B cell (primary cell): ENCODE data around the gene AP4S1. TPM values are rescaled to one million over a fixed set of nuclear protein-coding genes. Genes with fewer than 3 reads are reported as not detected.
"Not testable (repeated sequence)": the region's sequence is repeated elsewhere in the genome, so short reads cannot be mapped to it uniquely, and the experiment has no call there.

ENCODE experiments used
- ATAC-seq: fragments of 200-7000 bp; cut with Tn5 transposase; one replicate; pipeline ENCODE4 v1.10.0; 2021; ENCODE audit warnings: low read depth, mild to moderate bottlenecking, moderate number of reproducible peaks, moderate library complexity
- CTCF ChIA-PET: fragments of 350-600 bp; sonication (Branson Sonifier 250); formaldehyde crosslinking; loops from one replicate; lab custom pipeline; 2021; ENCODE audit warnings: antibody characterized with exemption, inconsistent platforms; lab: Charles Lee
- POLR2A ChIA-PET: fragments of 350-600 bp; sonication (Branson Sonifier 250); formaldehyde crosslinking; loops from one replicate; lab custom pipeline; 2021; ENCODE audit warnings: antibody characterized with exemption; lab: Charles Lee
- DNase-seq: peaks from one replicate; pipeline ENCODE4 v3.0.0; 2013
- H2AFZ ChIP-seq: 2 replicates; pipeline ENCODE4 v1.6.1; 2012; ENCODE audit warnings: mild to moderate bottlenecking, low read depth, low read length; ENCODE audit not compliant: insufficient read depth, poor library complexity, severe bottlenecking
- H3K27ac ChIP-seq, 2 donors: 1 replicate in 1 of 2; 2 replicates in 1 of 2; pipeline ENCODE4 v1.5.1; 2012 to 2013; ENCODE audit warnings: low read length in 2 of 2, mild to moderate bottlenecking in 2 of 2, moderate library complexity in 1 of 2
- H3K27me3 ChIP-seq, 4 experiments: fragments of 200-600 bp in 1 of 4; sonication (generic) in 1 of 4; replicated peaks in 1 of 4; 1 replicate in 2 of 4; 2 replicates in 2 of 4; pipeline versions ENCODE4 v1.6.1 to v1.7.0; 2013 to 2016; ENCODE audit warnings: low read length in 3 of 4, mild to moderate bottlenecking in 2 of 4, mixed read lengths in 1 of 4, moderate library complexity in 1 of 4; ENCODE audit not compliant: insufficient read depth in 4 of 4, control insufficient read depth in 3 of 4; ENCODE audit errors: control extremely low read depth in 1 of 4
- H3K36me3 ChIP-seq, 2 experiments: replicated peaks in 1 of 2; 1 replicate in 1 of 2; 2 replicates in 1 of 2; pipeline versions ENCODE4 v1.6.1 to v1.7.1; 2013; ENCODE audit warnings: low read length in 1 of 2; ENCODE audit not compliant: insufficient read depth in 2 of 2, control insufficient read depth in 1 of 2; ENCODE audit errors: control extremely low read depth in 1 of 2, extremely low read depth in 1 of 2
- H3K4me1 ChIP-seq, 2 donors: fragments of 200-600 bp in 1 of 2; sonication (generic) in 1 of 2; 1 replicate in 1 of 2; 2 replicates in 1 of 2; pipeline versions ENCODE4 v1.5.1 to v1.6.1; 2013 to 2017; ENCODE audit warnings: low read length in 2 of 2; ENCODE audit not compliant: control insufficient read depth in 2 of 2, insufficient read depth in 2 of 2
- H3K4me2 ChIP-seq: replicated peaks from 2 replicates; pipeline ENCODE3; 2012; ENCODE audit warnings: mild to moderate bottlenecking, low read depth, low read length; ENCODE audit not compliant: poor library complexity, severe bottlenecking
- H3K4me3 ChIP-seq, 5 experiments: fragments of 200-600 bp in 1 of 5; sonication (generic) in 1 of 5; 1 replicate in 3 of 5; 2 replicates in 2 of 5; pipeline versions ENCODE4 v1.5.1 to v1.7.0; 2011 to 2016; ENCODE audit warnings: low read length in 4 of 5, mild to moderate bottlenecking in 4 of 5, low read depth in 2 of 5, control low read depth in 1 of 5, moderate library complexity in 1 of 5; ENCODE audit not compliant: insufficient read depth in 1 of 5; ENCODE audit errors: control extremely low read depth in 1 of 5, extremely low read depth in 1 of 5
- H3K79me2 ChIP-seq: fragments of 200-600 bp; sonication (generic); one replicate; pipeline ENCODE4 v1.6.0; 2016; ENCODE audit warnings: low read length; ENCODE audit not compliant: control insufficient read depth, insufficient read depth
- H3K9ac ChIP-seq: fragments of 200-600 bp; sonication (generic); 2 replicates; pipeline ENCODE4 v1.6.1; 2017; ENCODE audit warnings: mild to moderate bottlenecking, low read length, moderate library complexity
- H3K9me3 ChIP-seq, 3 donors: one replicate each; pipeline versions ENCODE4 v1.6.1 to v1.7.1; 2013; ENCODE audit warnings: low read length in 2 of 3; ENCODE audit not compliant: control insufficient read depth in 2 of 3, insufficient read depth in 1 of 3; ENCODE audit errors: control extremely low read depth in 1 of 3
- H4K20me1 ChIP-seq: 2 replicates; pipeline ENCODE4 v1.6.0; 2012; ENCODE audit warnings: mild to moderate bottlenecking, low read length; ENCODE audit not compliant: insufficient read depth, control insufficient read depth, poor library complexity, severe bottlenecking
- H3K27ac Mint-ChIP-seq: one replicate; pipeline ENCODE4 v1.8.0; 2021; ENCODE audit warnings: mixed read lengths
- H3K27me3 Mint-ChIP-seq: one replicate; pipeline ENCODE4 v1.8.0; 2021; ENCODE audit warnings: mixed read lengths
- H3K4me1 Mint-ChIP-seq: one replicate; pipeline ENCODE4 v1.8.0; 2021; ENCODE audit warnings: mixed read lengths
- H3K4me3 Mint-ChIP-seq: one replicate; pipeline ENCODE4 v1.8.0; 2021; ENCODE audit warnings: mixed read lengths
- H3K9me3 Mint-ChIP-seq: one replicate; pipeline ENCODE4 v1.8.0; 2022; ENCODE audit warnings: mixed read lengths; ENCODE audit not compliant: insufficient read depth
- EZH2 ChIP-seq: IDR thresholded peaks from 2 replicates; pipeline ENCODE4 v1.6.1; 2012; ENCODE audit warnings: borderline replicate concordance, low read depth, mild to moderate bottlenecking, moderate library complexity, low read length; ENCODE audit not compliant: insufficient read depth, poor library complexity, severe bottlenecking
- WGBS: methylation state at CpG from one replicate; pipeline ENCODE4 v1.1.5; 2013; ENCODE audit warnings: missing lambda C conversion rate; ENCODE audit not compliant: insufficient coverage; 5-methylcytosine and 5-hydroxymethylcytosine counted together
- intact Hi-C: fragments of 100-400 bp; cut with micrococcal nuclease; formaldehyde crosslinking; loops from one replicate; pipeline ENCODE4 v1.10.0; 2022
- polyA plus RNA-seq: library from polyadenylated mRNA; depleted of rRNA; stranded (reverse); fragments of >200 nt; gene quantifications from 2 replicates; pipeline ENCODE4 v1.2.3, GENCODE V29; 2012
- total RNA-seq, 2 donors: library from RNA; stranded (reverse); fragments of 120-200 nt in 1 of 2; gene quantifications; 1 replicate in 1 of 2; 2 replicates in 1 of 2; pipeline versions ENCODE4 v1.2.3 to v1.2.4, GENCODE V29; 2013 to 2022
- TF ChIP-seq, protein P1 (sequence below): fragments of 200-600 bp; IDR thresholded peaks from one replicate; pipeline ENCODE4 v1.8.0; 2022; ENCODE audit warnings: antibody characterized with exemption, mild to moderate bottlenecking

The AP4S1 gene
- total and polyA plus RNA-seq, 2 donors (not counting 1 experiment from before 2014, with no cell fraction given) = 3.4 to 15.9 TPM

DNA sequence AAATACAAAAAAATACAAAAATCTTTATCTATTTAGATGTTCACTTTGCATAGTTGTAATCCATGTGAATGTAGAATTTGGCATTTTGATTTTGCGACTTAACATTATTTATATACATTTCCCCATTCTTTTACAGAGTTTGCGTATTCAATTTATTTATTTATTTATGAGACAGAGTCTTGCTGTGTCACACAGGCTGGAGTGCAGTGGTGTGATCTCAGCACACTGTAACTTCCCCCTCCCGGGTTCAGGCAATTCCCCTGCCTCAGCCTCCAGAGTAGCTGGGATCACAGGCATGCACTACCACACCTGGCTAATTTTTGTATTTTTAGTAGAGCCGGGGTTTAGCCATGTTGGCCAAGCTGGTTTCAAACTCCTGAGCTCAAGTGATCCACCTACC lies 26.1 kb downstream of the AP4S1 start:
- no peaks in the 10 kb centered on the region for H3K27me3 Mint-ChIP-seq
- H3K9me3 ChIP-seq = no peaks in the 10 kb centered on the region
- no peak overlapping the region for H3K4me3 Mint-ChIP-seq
- H3K79me2 ChIP-seq = peaks cover 17% of the 10 kb centered on the region
- ChIA-PET CTCF (no interaction called here), POLR2A (no interaction called here)
- peaks cover 2% of the 10 kb centered on the region for H3K4me1 Mint-ChIP-seq
- no peak overlapping the region for H3K9ac ChIP-seq
- DNase-seq = no peak
- peaks cover 0 to 3% of the 10 kb centered on the region in 2 experiments for H3K36me3 ChIP-seq
- no peak overlapping the region for H3K4me3 ChIP-seq
- no peak overlapping the region for H3K27ac ChIP-seq
- no peaks in the 10 kb centered on the region for H3K9me3 Mint-ChIP-seq
- no peak for TF ChIP-seq EZH2
- TF ChIP-seq, protein P1, sequence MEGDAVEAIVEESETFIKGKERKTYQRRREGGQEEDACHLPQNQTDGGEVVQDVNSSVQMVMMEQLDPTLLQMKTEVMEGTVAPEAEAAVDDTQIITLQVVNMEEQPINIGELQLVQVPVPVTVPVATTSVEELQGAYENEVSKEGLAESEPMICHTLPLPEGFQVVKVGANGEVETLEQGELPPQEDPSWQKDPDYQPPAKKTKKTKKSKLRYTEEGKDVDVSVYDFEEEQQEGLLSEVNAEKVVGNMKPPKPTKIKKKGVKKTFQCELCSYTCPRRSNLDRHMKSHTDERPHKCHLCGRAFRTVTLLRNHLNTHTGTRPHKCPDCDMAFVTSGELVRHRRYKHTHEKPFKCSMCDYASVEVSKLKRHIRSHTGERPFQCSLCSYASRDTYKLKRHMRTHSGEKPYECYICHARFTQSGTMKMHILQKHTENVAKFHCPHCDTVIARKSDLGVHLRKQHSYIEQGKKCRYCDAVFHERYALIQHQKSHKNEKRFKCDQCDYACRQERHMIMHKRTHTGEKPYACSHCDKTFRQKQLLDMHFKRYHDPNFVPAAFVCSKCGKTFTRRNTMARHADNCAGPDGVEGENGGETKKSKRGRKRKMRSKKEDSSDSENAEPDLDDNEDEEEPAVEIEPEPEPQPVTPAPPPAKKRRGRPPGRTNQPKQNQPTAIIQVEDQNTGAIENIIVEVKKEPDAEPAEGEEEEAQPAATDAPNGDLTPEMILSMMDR = no peak
- WGBS = 84% methylated on average over 2 of the region's 4 CpGs
- H3K4me2 ChIP-seq = no peak overlapping the region
- no peaks in the 10 kb centered on the region for H3K4me1 ChIP-seq
- no peak for ATAC-seq
- H3K27ac Mint-ChIP-seq = no peak overlapping the region
- H4K20me1 ChIP-seq = no peaks in the 10 kb centered on the region
- no peak overlapping the region for H2AFZ ChIP-seq
- intact Hi-C loops = no loop called here
- H3K27me3 ChIP-seq = no peaks in the 10 kb centered on the region

DNA sequence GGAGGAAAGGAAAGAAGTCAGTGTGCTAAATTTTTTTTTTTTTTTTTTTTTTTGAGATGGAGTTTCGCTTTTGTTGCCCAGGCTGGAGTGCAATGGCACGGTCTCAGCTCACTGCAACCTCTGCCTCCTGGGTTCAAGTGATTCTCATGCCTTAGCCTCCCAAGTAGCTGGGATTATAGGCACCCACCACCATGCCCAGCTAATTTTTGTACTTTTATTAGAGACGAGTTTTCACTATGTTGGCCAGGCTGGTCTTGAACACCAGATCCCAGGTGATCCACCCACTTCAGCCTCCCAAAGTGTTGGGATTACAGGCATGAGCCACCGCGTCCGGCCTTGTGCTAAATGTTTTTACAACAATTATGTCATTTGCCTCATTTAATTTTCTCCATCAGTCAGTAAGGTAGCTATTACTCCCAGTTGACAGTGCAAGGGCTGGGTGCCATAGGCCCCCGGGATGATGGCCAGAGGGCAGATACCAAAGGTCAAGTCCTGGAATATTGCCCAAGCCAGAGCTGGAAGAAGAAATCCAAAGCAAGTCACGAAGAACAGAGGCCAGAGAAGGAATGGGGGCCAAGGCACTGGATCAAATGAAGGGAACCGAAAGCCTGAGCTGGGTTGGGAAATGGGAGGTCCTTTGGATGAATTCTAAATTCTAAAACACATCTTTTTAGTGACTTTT lies 27.6 kb downstream of the AP4S1 start:
- H3K9me3 Mint-ChIP-seq, H3K4me3 ChIP-seq, H3K36me3 ChIP-seq, DNase-seq, H4K20me1 ChIP-seq, H2AFZ ChIP-seq, H3K4me3 Mint-ChIP-seq, H3K27ac ChIP-seq, H3K27me3 Mint-ChIP-seq, H3K9ac ChIP-seq, H3K4me2 ChIP-seq, ATAC-seq, H3K4me1 ChIP-seq, H3K9me3 ChIP-seq, H3K27ac Mint-ChIP-seq, H3K27me3 ChIP-seq, H3K4me1 Mint-ChIP-seq, intact Hi-C loops, H3K79me2 ChIP-seq: not testable (repeated sequence)
- POLR2A ChIA-PET = interaction anchor here (0.6 kb wide), 1 partner anchor 38 kb away, joined by 5 read pairs; no protein-coding TSS in a partner anchor
- CTCF ChIA-PET = interaction anchor here (0.7 kb wide), 1 partner anchor 1091 kb away, joined by 4 read pairs; no protein-coding TSS in a partner anchor
- 96% methylated on average over 6 of the region's 9 CpGs for whole genome bisulfite sequencing
